ENCODE measurements around the gene NT5DC3.

DNA sequence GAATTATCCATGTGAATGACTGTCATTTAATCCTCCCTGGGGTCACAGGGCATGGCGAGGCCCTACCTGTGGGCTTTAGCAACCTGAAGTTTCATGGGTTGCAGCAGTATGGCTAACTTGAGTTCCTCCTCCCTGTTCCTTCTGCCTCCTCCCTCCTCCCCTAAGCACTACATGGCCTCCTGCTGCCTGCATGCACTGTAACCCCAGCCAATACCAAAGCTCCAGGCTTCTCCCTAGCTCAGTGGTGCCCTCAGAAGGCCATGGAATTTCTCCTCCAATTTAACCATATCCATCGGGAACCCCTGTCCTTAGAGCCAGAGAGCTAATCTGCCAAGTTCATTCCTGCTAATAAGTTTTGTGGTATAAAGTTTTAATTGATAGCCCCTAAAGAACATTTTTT, 95.1 kb downstream of the NT5DC3 start:
- TF ChIP-seq EZH2 (IDR thresholded peaks at IDR 0.05; ENCODE audit: borderline replicate concordance, low read length): no peak
- TF ChIP-seq, protein P1, sequence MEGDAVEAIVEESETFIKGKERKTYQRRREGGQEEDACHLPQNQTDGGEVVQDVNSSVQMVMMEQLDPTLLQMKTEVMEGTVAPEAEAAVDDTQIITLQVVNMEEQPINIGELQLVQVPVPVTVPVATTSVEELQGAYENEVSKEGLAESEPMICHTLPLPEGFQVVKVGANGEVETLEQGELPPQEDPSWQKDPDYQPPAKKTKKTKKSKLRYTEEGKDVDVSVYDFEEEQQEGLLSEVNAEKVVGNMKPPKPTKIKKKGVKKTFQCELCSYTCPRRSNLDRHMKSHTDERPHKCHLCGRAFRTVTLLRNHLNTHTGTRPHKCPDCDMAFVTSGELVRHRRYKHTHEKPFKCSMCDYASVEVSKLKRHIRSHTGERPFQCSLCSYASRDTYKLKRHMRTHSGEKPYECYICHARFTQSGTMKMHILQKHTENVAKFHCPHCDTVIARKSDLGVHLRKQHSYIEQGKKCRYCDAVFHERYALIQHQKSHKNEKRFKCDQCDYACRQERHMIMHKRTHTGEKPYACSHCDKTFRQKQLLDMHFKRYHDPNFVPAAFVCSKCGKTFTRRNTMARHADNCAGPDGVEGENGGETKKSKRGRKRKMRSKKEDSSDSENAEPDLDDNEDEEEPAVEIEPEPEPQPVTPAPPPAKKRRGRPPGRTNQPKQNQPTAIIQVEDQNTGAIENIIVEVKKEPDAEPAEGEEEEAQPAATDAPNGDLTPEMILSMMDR (IDR thresholded peaks at IDR 0.05; ENCODE audit: low read length): no peak

Data from OCI-LY1 (cell line).